ENCODE measurements around the gene MMP21.

MMP21 gene, protein sequence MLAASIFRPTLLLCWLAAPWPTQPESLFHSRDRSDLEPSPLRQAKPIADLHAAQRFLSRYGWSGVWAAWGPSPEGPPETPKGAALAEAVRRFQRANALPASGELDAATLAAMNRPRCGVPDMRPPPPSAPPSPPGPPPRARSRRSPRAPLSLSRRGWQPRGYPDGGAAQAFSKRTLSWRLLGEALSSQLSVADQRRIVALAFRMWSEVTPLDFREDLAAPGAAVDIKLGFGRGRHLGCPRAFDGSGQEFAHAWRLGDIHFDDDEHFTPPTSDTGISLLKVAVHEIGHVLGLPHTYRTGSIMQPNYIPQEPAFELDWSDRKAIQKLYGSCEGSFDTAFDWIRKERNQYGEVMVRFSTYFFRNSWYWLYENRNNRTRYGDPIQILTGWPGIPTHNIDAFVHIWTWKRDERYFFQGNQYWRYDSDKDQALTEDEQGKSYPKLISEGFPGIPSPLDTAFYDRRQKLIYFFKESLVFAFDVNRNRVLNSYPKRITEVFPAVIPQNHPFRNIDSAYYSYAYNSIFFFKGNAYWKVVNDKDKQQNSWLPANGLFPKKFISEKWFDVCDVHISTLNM

GRCh38 chr10:125775491-125776106, at the start of gene MMP21:
Gene MMP21, minus strand, starts transcription at chr10:125775821. Its CDS starts 0 bp downstream, at chr10:125775821.
- no peak for DNase-seq

DNA sequence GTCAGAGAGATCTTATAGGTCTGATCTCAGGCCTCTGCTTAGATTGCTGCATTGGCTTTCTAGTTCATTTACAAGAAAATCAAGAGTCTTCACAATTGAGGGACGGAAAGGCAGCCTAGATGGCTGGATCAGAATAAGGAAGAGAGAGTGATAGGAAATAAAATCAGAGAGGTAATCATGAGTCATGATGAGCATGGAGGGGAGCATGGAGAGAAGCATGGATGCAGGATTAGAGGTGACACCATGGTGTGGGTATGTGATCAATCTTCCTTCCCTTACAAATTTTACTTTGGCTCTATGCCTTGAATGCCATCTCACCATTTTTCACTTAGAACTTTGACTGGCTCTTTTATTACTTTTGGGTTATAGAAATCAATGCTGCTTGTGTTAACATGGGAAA, 49.1 kb upstream of the MMP21 start:
- no peak for DNase-seq

DNA sequence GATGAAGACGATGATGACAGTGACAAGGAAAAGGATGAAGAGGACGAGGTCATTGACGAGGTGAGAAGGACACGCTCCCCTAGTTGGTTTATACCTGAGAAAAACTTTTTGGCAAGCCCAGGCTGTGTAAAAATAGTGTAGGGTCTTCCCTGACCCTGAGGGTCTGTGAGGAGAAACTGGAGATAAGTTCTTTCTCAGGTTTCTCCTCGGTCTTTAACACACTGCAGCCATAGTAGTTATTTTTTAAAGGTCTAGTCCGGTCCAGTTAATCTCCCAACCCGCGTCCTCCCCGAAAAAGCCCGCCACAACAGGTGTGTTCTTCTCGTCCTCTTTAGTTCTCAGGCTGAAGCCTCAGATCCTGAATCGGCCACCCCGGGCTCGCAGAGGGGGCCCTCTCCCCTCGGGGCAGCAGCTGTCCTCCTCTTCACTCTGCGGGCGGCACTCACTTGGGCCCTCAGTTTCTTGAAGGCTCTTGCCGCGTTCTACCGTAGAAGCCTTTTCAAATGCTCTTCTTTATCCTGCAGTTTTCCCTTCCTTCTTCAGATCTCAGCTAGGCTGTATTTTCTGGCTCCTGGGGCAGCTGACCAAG, 48.1 kb upstream of the MMP21 start:
- no peak for DNase-seq

DNA sequence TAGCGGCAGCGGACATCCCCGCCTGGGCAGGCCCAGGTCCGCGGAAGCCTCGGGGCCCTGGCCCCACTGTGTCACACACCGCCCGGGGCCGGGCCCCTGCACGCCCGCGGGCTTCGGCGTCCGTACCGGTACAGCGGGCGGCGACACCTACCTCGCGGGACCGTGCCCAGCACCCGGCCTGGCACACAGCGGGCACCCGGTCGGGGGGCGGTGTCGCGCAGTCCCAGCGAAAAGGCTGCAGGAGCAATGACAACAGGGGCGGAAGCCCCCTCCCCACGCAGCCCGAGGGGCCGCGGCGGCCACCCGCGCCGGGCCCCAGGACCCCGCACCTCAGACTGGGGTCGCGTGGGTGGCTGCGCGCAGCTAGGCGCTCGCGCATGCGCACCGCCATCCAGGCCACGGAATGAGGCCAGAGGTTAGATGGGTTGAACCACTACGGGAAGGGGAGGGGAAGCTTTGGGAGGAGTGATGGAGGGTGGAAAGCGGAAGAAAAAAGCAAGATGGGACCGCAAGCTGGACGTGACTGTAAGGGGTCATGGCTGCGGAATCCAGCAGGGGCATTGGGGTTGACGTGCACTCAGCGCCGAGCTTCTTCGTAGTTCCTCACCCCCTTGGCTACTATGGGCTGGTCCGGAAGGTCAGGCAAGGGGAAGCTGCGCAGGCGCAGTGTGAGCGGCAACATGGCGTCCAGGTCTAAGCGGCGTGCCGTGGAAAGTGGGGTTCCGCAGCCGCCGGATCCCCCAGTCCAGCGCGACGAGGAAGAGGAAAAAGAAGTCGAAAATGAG, 47.4 kb upstream of the MMP21 start, which contains the start of the genes BCCIP and UROS:
Gene BCCIP, plus strand, starts transcription at position 669 of the 785 bp plus-strand sequence. Its CDS starts 12 bp downstream, at position 681.
Gene UROS, minus strand, starts transcription at position 381 of the 785 bp plus-strand sequence. CDS start 6,759 bp downstream, outside the sequence.
- DNase-seq: peak; percentile 74

DNA sequence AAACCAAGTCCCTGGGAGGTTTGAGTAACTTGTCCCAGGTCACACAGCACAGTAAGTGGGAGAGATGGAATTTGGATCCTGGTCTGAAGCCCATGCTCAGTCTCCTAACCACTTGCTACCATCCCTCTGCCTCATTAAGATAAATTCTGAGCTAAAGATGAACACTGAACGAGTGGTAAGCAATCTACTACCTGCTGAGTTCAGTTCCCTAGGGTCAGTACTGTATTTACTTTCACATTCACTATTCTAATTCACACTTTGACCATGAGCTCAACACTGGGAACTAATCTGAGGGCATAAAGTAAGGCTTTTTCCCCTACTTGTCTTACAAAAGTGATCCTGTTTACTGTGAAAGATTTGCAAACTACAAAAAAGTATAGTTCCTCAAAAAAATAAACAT, 45.1 kb upstream of the MMP21 start:
- no peak for DNase-seq

- no peak for DNase-seq
These were observed 41.8 kb upstream of the MMP21 start for GRCh38 chr10:125817337-125817946.

- no peak for DNase-seq
These were observed 40.9 kb upstream of the MMP21 start for GRCh38 chr10:125816548-125816947.

DNA sequence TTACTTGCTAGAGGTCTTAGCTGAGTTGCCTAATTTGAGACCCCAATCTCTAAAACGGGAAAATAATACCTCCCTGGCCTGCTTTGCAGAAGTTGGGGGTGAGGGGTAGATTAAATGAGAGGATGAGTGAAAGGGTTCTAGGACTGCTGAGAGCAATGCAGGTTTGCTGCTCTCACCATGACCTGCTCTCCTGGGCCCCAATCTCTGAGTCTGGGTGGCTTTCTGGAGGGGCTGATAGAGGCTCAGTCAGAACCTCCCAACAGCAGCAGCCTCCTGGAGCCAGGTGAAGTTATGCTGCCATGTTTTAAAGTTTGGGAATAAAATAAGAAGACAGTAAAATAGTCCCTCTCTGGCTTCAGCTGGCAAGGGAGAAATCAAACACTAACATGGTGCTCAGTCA, 40.1 kb upstream of the MMP21 start:
- no peak for DNase-seq

DNA sequence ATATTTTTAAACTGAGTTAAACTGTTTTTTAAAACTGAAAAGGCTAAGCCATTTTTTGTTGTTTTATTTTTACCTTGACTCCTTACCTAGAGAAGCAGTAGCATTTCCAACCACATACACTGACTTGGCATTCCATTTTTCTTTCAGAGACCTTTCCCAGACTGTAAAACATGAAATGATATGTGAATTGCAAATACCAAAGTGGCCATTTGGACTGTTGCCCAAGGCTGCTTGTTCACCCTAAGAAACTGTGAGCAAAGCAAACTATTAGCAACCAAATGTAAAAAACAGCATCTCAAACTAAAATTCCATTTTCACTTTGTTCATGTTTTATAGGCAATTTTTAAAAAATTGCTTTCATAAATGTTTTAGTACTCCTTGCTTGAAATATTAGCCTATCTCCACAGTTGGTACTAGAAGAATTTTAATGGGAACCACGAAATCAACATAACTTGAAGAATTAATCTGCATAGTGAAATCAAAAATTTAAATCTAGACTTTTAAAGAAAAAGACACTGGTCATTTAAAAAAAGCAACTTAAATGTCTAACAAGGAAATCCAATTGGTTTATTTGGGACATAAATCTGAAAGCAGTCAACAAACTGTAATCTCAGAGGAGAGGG, 36.6 kb upstream of the MMP21 start:
- DNase-seq: no peak

- no peak for DNase-seq
These were observed 35.6 kb upstream of the MMP21 start for GRCh38 chr10:125811251-125811650.

DNA sequence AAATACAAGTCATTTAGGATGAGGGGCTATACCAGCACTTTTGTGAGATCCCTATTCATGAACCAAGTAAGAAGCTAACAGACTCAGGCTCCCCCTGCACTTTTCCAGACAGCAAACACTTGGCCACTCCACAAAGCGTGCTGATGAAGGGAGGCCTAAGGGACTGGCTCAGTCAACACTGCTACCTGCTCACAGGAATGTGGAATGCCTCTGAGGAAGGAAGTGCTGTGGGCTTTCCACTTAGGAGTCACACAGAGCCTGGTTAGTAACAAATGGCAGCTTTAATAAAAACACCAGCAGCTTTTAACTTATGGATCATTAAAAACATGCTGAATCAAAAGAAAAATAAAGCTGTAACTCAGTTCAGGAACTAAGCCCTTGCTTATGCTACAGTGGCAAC, 32.4 kb upstream of the MMP21 start:
- DNase-seq: no peak

GRCh38 chr10:125802739-125803138, 27.1 kb upstream of the MMP21 start:
- no peak for DNase-seq

- no peak for DNase-seq
These were observed 26.5 kb upstream of the MMP21 start for GRCh38 chr10:125802131-125802530.

DNA sequence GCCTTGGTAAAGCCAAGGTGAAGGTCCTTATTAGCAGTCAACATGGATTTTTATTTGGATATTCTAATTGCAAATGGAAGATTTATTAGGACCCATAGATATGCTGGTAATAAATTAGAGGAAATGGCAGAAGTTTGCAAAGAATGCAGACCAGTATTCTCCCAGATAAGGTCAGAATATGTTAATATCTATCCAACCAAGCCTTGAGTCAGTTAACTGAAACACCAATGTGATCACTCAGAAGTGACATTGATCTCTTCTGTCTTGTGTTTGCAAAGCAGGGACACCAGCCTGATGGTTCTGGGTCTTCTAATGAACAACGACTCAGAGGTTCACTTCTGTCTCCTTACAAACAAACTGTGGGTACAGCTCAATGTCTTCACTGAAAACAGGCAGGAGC, 26.0 kb upstream of the MMP21 start:
- no peak for DNase-seq

DNA sequence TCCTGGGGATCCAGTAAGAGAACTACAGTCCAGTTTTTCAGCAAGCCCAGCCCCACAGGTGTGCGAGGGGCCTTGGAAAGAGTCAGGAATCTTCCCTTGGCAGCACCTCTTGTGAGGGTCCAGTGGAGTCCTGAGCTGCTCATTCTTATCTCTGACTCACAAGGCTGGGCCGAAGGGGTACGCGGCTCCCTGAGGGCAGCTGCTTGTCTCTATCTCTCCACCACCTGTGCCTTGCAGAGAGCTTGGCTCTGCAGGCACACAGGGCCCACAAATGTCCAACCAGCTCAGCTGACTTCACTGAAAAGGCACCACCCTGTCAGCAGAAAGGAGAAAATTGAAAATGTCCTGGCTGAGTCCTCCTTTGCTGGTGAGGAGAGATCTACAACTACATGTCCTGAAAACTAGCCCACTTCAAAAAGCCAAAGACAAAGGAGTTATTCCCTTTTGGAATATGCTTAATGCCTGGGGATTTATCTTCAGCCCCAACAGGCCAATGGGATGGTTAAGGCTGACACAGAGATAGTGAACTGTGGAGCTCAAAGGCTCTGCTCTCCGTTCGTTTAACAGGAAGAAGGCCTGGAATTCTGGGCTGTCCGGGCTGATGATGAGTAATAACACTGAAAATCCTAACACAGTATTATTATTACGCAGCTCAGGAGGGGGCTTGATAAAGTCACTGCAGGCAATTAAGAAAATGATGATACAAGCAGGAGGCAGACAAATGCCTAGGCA, 24.0 kb upstream of the MMP21 start:
- DNase-seq: no peak

GRCh38 chr10:125797994-125798662, 22.5 kb upstream of the MMP21 start:
- DNase-seq: no peak

DNA sequence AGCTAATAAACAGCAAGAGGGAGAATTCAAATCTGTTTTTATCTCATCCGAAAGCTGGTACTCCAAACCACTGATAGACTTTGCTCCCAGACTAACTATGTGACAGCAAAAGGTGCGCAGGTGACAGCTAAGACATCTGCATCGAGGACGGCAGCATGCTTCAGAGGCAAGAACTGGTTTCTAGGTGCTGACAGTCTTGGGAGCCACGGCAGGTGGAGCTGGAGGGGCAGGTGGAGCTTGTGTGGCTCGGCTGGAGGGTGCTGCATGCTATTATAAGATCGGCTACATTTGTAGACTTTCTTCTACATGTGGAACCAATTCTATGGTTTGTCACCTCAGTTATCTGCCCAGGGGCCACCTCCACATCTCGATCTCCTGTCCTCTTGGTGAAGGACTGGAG, 21.8 kb upstream of the MMP21 start:
- no peak for DNase-seq

DNA sequence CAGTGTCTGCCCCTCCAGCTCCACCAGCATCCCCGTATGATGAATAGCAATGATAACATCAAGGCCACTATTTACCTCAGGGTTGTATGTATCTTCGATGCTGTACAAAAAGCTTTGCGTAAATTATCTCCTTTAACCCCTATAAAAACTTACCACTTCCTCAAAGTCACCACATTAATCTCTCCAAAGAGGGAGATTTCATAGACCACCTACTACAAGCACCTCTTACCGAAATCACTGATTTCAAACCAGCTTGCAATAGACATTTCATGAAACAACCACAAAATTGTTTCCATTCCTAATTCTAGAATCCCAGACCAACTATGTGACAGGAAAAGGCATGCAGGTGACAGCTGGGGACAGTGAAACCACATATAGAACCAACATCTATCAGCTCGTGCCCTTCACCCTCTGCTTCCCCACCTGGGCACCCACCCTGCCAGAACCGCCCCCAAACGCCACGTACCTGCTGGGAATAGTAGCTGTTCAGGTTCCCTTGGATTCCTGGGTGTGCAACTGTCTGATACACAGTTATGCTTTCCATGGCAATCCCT, 20.1 kb upstream of the MMP21 start:
- DNase-seq: no peak

DNA sequence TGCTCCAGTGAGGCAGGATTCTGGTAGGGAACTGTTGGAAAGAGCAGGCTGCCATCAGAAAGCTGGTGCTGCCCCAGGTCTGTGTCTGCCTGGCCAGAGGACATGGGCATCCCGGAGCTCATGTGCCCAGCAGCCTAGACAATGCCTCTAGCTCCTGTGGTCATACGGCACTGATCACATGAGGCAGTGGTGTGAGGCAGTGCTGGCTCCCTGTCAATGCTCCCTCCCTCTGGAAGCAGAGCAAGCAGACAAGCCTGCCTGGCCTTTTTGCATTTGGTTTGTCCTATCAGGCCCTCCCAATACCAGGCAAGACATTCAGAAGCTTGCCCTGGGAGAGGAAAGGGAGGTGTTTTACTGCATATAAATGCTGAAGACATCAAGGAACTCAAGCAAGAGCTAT, 19.5 kb upstream of the MMP21 start:
- no peak for DNase-seq

All from GF-D8 (cell line).